ENCODE data around the gene MACROD1. TPM values are rescaled to one million over a fixed set of nuclear protein-coding genes. Genes with fewer than 3 reads are reported as not detected.
A peak's percentile ranks its signal among the peaks of the same experiment; 100 is the strongest.

The MACROD1 gene
- total and polyA plus RNA-seq, 12 donors, result 77.6 to 497 (median 115) TPM

GRCh38 chr11:64089493-64089892 lies 76.4 kb downstream of the MACROD1 start:
- no peaks in the 10 kb centered on the region for H3K36me3 ChIP-seq
- TF ChIP-seq CTCF (IDR thresholded peaks at IDR 0.05), result no peak
- H3K4me1 ChIP-seq, result peaks cover 0 to 24% (median 6%) of the 10 kb centered on the region in 9 donors
- H3K27ac ChIP-seq, result no peak overlapping the region
- WGBS, 2 donors, result 83% methylated on average over 7 of the region's 7 CpGs
- H3K4me3 ChIP-seq, result no peak overlapping the region
- no peaks in the 10 kb centered on the region for H3K9me3 ChIP-seq
- ATAC-seq, result peak in 1 of 8 donors; percentile 5
- peak in 1 of 2 donors; percentile 50 for DNase-seq
- H3K27me3 ChIP-seq, result no peaks in the 10 kb centered on the region
- intact Hi-C loops (cut with DNase I), result no loop called here

- DNase-seq (no peak), ATAC-seq (no peak)
- no peak overlapping the region for H3K27ac ChIP-seq
- H3K9me3 ChIP-seq, result no peaks in the 10 kb centered on the region
- WGBS, 2 donors, result 92 to 96% methylated on average over 15 of the region's 15 CpGs
- no peaks in the 10 kb centered on the region for H3K27me3 ChIP-seq
- intact Hi-C loops (cut with DNase I), result no loop called here
- TF ChIP-seq CTCF (IDR thresholded peaks at IDR 0.05), result no peak
- peaks cover 0 to 27% (median 9%) of the 10 kb centered on the region in 9 donors for H3K4me1 ChIP-seq
- no peak overlapping the region for H3K4me3 ChIP-seq
- H3K36me3 ChIP-seq, result no peaks in the 10 kb centered on the region
These were observed 76.9 kb downstream of the MACROD1 start for GRCh38 chr11:64089027-64089360.

DNA sequence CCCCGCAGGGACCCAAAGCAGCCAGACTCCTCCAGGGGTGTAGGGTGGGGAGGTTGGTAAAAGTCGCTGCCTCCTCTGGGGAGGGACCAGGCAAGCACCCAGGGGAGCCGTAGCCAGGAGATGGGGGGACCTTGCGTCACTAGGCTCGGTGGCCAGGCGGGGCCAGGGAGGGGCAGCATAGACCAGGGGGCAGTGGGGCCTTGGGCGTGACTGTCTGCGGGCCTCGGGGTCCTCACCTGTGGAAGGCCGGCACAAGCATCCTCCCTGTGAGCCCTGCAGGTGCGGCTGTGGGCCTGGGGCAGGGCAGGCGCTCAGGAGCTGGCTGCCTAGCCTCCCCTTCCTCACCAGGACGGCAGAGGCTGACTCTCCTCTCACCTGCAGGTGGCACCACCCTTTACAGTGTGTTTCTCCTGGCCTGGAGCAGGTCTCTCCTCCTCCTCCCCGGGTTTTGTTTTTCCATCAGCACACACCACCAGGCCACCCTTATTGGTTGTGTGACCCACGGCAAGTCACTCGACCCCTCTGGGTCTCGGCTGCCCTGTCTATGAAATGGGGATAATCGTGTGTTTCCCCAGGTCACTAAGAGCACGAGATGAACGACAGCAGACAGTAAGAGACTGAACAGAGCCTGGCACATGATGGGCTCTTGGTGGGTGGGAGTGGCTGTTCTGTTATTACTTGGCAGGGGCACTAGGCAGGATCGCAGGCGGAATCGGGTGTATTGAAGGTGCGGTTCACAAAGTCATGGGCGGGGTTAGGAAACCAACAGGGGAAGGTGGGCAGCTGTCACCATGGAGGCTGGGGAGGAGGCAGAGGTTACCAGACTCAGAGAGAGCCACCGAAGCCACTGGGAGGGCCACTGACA lies 77.5 kb downstream of the MACROD1 start:
- no peaks in the 10 kb centered on the region for H3K27me3 ChIP-seq
- TF ChIP-seq CTCF (IDR thresholded peaks at IDR 0.05), result peak in 2 of 9 donors; percentile 9 to 21
- DNase-seq (no peak), ATAC-seq (no peak)
- no peaks in the 10 kb centered on the region for H3K36me3 ChIP-seq
- H3K27ac ChIP-seq, result no peak overlapping the region
- H3K9me3 ChIP-seq, result no peaks in the 10 kb centered on the region
- 89 to 90% methylated on average over 26 of the region's 26 CpGs for WGBS, 2 donors
- peaks cover 0 to 26% (median 10%) of the 10 kb centered on the region in 9 donors for H3K4me1 ChIP-seq
- no peak overlapping the region for H3K4me3 ChIP-seq
- intact Hi-C loops (cut with DNase I), result no loop called here

GRCh38 chr11:64086258-64087123 lies 79.4 kb downstream of the MACROD1 start:
- intact Hi-C loops (cut with DNase I), result no loop called here
- H3K27ac ChIP-seq, result no peak overlapping the region
- H3K36me3 ChIP-seq, result no peaks in the 10 kb centered on the region
- H3K4me1 ChIP-seq, result peaks cover 0 to 26% (median 10%) of the 10 kb centered on the region in 9 donors
- 59 to 76% methylated on average over 20 of the region's 20 CpGs for WGBS, 2 donors
- no peaks in the 10 kb centered on the region for H3K27me3 ChIP-seq
- H3K9me3 ChIP-seq, result no peaks in the 10 kb centered on the region
- ATAC-seq (peak in 7 of 8 donors; percentile 34 to 68 (median 58)), DNase-seq (peak; percentile 34 to 40)
- TF ChIP-seq CTCF (IDR thresholded peaks at IDR 0.05), result no peak
- H3K4me3 ChIP-seq, result no peak overlapping the region
